ENCODE measurements around the gene DAB2IP. TPM values are rescaled to one million over a fixed set of nuclear protein-coding genes. Genes with fewer than 3 reads are reported as not detected.

DAB2IP gene
- total and polyA plus RNA-seq, 2 of the 4 experiments (the other 2 are of a cell fraction) = 5.6 to 17.2 TPM

- Histone ChIP-seq H2AK5ac (ENCODE audit: low read depth, low read length) (peak overlapping the region; percentile 27), H3K27ac (ENCODE audit: insufficient read depth, low read length) (peak overlapping the region; percentile 39), H4K91ac (ENCODE audit: insufficient read depth, low read depth, low read length) (peak overlapping the region; percentile 24; the same call in 1 of the 2 replicates), H4K8ac (ENCODE audit: low read depth in 2 of 2, low read length in 2 of 2) (peak overlapping the region in 1 of 2 experiments; percentile 2; a peak in 2 of 4 replicates), H2BK5ac (ENCODE audit: low read depth, low read length, poor library complexity, severe bottlenecking) (no peak overlapping the region), H3K4me3 (ENCODE audit: insufficient read depth, low read depth, low read length) (peak overlapping the region; percentile 60), H2AFZ (replicated peaks; ENCODE audit: low read length, poor library complexity) (peak overlapping the region; percentile 93), H3K23ac (ENCODE audit: low read depth, low read length) (peak overlapping the region; percentile 86; the same call in 1 of the 2 replicates), H3K4me2 (ENCODE audit: low read depth, low read length) (peak overlapping the region; percentile 58), H3K4me1 (ENCODE audit: control insufficient read depth, insufficient read depth, low read length) (peaks cover 8% of the 10 kb centered on the region), H3K27me3 (ENCODE audit: control insufficient read depth, insufficient read depth, low read length) (no peaks in the 10 kb centered on the region), H3K36me3 (ENCODE audit: control insufficient read depth, insufficient read depth, low read length) (no peaks in the 10 kb centered on the region), H3K9ac (ENCODE audit: low read depth, low read length) (peak overlapping the region; percentile 41), H4K20me1 (ENCODE audit: insufficient read depth, low read length) (peaks cover 42% of the 10 kb centered on the region), H4K5ac (ENCODE audit: low read depth, low read length) (0 out of 2 replicates have a peak overlapping the region, but pooled peaks have one; percentile 6), H3K4ac (ENCODE audit: low read depth, low read length) (peak overlapping the region; percentile 72), H2AK9ac (replicated peaks; ENCODE audit: low read depth, low read length, poor library complexity) (peak overlapping the region; percentile 86), H2BK120ac (ENCODE audit: low read depth, low read length) (no peak overlapping the region; the same call in 1 of the 2 replicates), H3K14ac (replicated peaks; ENCODE audit: low read depth, low read length) (peak overlapping the region; percentile 37; the same call in 1 of the 2 replicates), H3K9me3 (ENCODE audit: control insufficient read depth, insufficient read depth, low read length) (no peaks in the 10 kb centered on the region), H3K18ac (ENCODE audit: low read depth, low read length) (peak overlapping the region; percentile 7; the same call in 1 of the 2 replicates), H3K9me1 (ENCODE audit: insufficient read depth, low read length) (peaks cover 4% of the 10 kb centered on the region; the same call in 1 of the 2 replicates), H3K79me1 (ENCODE audit: low read depth in 1 of 2, low read length in 2 of 2) (peaks cover 25 to 52% of the 10 kb centered on the region in 2 experiments), H3K56ac (ENCODE audit: extremely low read depth, insufficient read depth, low read length) (no peak overlapping the region), H2BK20ac (ENCODE audit: low read depth, low read length) (no peak overlapping the region), H2BK15ac (ENCODE audit: low read depth, low read length) (no peak overlapping the region)
- in situ Hi-C loops (cut with MboI; ENCODE audit: low sequenced_read_pairs) = no loop called here
- CTCF ChIA-PET = interaction anchor here (0.5 to 1.5 kb wide), 2 partner anchors 44 to 106 kb away, joined by 3 to 7 read pairs; no protein-coding TSS in a partner anchor
- 0% methylated on average over 4 of the region's 36 CpGs; no CpG with 5 or more reads in 1 of the 2 experiments for WGBS, 2 experiments (ENCODE audit: extremely low coverage in 2 of 2, insufficient read length in 1 of 2)
- DNase-seq = no peak
- BruUV-seq (replicated peaks) = no TSS peak
- POLR2A ChIA-PET (ENCODE audit: unreplicated experiment) = no interaction called here
- peak; percentile 22 for ATAC-seq (ENCODE audit: low read depth)
- intact Hi-C loops (cut with micrococcal nuclease) = loop anchor here (2.0 kb wide), 1 partner anchor 293 kb away; no protein-coding TSS in a partner anchor
- dilution Hi-C loops (cut with HindIII; ENCODE audit: low sequenced_read_pairs, unreplicated experiment) = no loop called here
- no peak for TF ChIP-seq RFX5 (IDR thresholded peaks at IDR 0.05; ENCODE audit: low read depth, low read length)
Observed at GRCh38 chr9:121699571-121700164, 48.2 kb downstream of the DAB2IP start.
